Fibroblast of gingiva (primary cell): Measurements from ENCODE around the gene RIT1.

Experiments used
- DNase-seq: peaks from one replicate; pipeline ENCODE4 v3.0.0-alpha.2; 2011; ENCODE audit warnings: low read depth

Gene RIT1

GRCh38 chr1:155892796-155893195, 18.4 kb downstream of the RIT1 start:
- peak; percentile 80 for DNase-seq

- no peak for DNase-seq
These were observed 20.9 kb downstream of the RIT1 start for GRCh38 chr1:155890251-155890650.

- no peak for DNase-seq
These were observed 21.6 kb downstream of the RIT1 start for GRCh38 chr1:155889566-155889965.

GRCh38 chr1:155888481-155888880, 22.7 kb downstream of the RIT1 start:
- DNase-seq = peak; percentile 16

GRCh38 chr1:155884982-155885381, 26.2 kb downstream of the RIT1 start:
- no peak for DNase-seq

- DNase-seq = no peak
These were observed 26.9 kb downstream of the RIT1 start for GRCh38 chr1:155884031-155884960.

GRCh38 chr1:155882766-155883165, 28.4 kb downstream of the RIT1 start:
- no peak for DNase-seq

- DNase-seq = no peak
These were observed 28.9 kb downstream of the RIT1 start for GRCh38 chr1:155882235-155882634.

- DNase-seq = no peak
These were observed 30.2 kb downstream of the RIT1 start for GRCh38 chr1:155880950-155881349.

GRCh38 chr1:155880251-155880650, 30.9 kb downstream of the RIT1 start:
- DNase-seq = no peak

- DNase-seq = no peak
These were observed 33.2 kb downstream of the RIT1 start for GRCh38 chr1:155877945-155878344.

GRCh38 chr1:155873860-155874259, 37.3 kb downstream of the RIT1 start:
- DNase-seq = peak; percentile 59

GRCh38 chr1:155872527-155872926, 38.6 kb downstream of the RIT1 start:
- DNase-seq = no peak

- peak; percentile 43 for DNase-seq
These were observed 39.8 kb downstream of the RIT1 start for GRCh38 chr1:155871390-155871789.

GRCh38 chr1:155867766-155868165, 43.4 kb downstream of the RIT1 start:
- no peak for DNase-seq

GRCh38 chr1:155864393-155864792, 46.8 kb downstream of the RIT1 start:
- DNase-seq = no peak

GRCh38 chr1:155861896-155862295, 49.3 kb downstream of the RIT1 start:
- DNase-seq = no peak

- DNase-seq = no peak
These were observed 50.1 kb downstream of the RIT1 start for GRCh38 chr1:155860970-155861510.

- DNase-seq = peak; percentile 70
These were observed 51.0 kb downstream of the RIT1 start for GRCh38 chr1:155859881-155860871.

- peak; percentile 92 for DNase-seq
These were observed 51.8 kb downstream of the RIT1 start, which contains the start of gene SYT11 for GRCh38 chr1:155859234-155859829. Gene SYT11, plus strand, starts transcription at chr1:155859567. Its CDS starts 195 bp downstream, at chr1:155859762.

- peak; percentile 80 for DNase-seq
These were observed 52.3 kb downstream of the RIT1 start for GRCh38 chr1:155858800-155859233.
